HG03558 (cell line): ENCODE results near the gene DDX27.
"Not testable (repeated sequence)": the region's sequence is repeated elsewhere in the genome, so short reads cannot be mapped to it uniquely, and the experiment has no call there.

Experiments used
- ATAC-seq: cut with Tn5 transposase; IDR thresholded peaks from one replicate; pipeline ENCODE4 v1.9.1; 2021; ENCODE audit warnings: moderate number of reproducible peaks; ENCODE audit not compliant: unreplicated experiment; ENCODE audit errors: extremely low read depth

Gene DDX27, protein sequence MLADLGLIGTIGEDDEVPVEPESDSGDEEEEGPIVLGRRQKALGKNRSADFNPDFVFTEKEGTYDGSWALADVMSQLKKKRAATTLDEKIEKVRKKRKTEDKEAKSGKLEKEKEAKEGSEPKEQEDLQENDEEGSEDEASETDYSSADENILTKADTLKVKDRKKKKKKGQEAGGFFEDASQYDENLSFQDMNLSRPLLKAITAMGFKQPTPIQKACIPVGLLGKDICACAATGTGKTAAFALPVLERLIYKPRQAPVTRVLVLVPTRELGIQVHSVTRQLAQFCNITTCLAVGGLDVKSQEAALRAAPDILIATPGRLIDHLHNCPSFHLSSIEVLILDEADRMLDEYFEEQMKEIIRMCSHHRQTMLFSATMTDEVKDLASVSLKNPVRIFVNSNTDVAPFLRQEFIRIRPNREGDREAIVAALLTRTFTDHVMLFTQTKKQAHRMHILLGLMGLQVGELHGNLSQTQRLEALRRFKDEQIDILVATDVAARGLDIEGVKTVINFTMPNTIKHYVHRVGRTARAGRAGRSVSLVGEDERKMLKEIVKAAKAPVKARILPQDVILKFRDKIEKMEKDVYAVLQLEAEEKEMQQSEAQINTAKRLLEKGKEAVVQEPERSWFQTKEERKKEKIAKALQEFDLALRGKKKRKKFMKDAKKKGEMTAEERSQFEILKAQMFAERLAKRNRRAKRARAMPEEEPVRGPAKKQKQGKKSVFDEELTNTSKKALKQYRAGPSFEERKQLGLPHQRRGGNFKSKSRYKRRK

GRCh38 chr20:49219091-49219923, at the start of gene DDX27:
TSS of gene DDX27 (plus strand) at chr20:49219416. CDS start at chr20:49219449, 33 bp downstream.
- ATAC-seq: peak; percentile 46

DNA sequence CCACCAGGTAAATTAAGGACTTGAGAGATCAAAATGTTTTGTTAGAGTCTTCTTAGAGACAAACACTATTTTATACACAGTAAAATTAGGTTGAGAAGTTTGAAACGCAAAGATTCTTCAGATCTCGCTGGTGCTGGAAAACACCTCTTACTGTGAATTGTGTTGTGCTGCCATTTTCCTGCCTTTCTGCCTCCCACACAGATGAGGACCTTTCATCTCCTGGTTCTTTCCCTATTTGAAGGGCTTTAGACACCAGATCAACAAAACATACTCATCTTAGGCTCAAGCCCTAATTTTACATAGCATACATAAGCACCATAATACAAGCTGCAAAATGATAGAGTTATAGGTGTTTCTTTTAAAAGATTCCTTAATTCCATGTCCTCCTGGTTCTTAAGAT, 49.7 kb upstream of the DDX27 start:
- ATAC-seq: no peak

GRCh38 chr20:49170714-49171113, 48.5 kb upstream of the DDX27 start:
- ATAC-seq: no peak

DNA sequence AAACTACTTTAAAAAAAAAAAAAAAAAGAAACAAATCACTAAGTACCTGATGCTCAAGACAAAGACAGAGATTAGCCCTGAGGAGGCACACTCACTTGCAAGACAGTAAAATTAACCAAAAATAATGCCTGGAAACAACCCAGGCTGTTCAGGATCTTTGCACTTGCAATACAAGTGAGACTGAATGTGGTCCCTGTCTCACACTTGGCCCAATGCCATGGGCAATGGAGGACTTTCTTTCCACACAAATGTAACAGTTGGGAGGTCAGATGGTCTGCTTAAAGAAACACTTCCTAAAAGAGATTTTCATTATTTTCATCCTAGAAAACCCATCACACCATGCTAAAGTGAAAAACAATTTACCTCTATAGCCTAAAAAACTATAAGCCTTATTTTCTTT, 47.3 kb upstream of the DDX27 start:
- ATAC-seq: no peak

GRCh38 chr20:49172413-49172812, 46.8 kb upstream of the DDX27 start:
- ATAC-seq: no peak

GRCh38 chr20:49174183-49174582, 45.0 kb upstream of the DDX27 start:
- ATAC-seq: no peak

GRCh38 chr20:49179368-49180277, 39.6 kb upstream of the DDX27 start:
- ATAC-seq: no peak

DNA sequence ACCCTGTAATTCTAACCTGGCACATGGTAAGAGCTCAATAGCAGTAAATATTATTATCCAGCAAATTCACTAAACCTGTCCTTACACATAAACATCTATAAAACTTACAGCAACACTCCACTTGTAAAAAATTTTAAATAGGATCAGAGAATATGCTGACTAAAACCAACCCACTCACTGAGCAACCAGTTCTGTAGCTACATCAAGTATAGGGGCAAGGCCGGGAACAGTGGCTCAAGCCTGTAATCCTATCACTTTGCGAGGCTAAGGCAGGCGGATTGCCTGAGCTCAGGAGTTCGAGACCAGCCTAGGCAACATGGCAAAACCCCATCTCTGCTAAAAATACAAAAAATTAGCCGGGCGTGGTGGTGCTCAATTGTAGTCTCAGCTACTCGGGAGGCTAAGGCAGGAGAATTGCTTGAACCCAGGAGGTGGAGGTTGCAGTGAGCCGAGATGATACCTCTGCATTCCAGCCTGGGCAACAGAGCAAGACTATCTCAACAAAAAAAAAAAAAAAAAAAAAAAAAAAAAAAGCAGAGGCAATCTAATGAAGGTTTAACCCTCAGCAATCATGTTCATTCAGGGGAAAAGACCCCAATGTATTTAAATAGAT, 37.8 kb upstream of the DDX27 start:
- ATAC-seq: no peak

- no peak for ATAC-seq
Observed at GRCh38 chr20:49183444-49183843, 35.8 kb upstream of the DDX27 start.

GRCh38 chr20:49184084-49184501, 35.1 kb upstream of the DDX27 start:
- ATAC-seq: not testable (repeated sequence)

DNA sequence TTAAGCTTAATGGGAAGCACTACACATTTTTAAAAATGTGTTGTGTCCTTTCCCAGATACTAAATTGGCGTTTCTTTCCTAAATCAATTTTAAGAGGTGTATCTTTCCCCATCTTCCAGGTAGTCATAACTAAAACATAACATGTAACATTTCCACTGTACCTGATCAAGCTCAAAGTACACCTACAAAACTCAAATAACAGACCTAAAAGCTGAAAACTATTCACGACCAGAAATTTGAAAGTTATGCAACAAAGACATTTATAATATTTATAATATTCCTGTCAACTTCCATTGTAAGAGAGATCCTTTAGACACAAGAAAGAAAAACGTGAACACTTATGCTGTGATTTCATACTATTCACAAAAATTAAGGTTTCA, 34.5 kb upstream of the DDX27 start:
- no peak for ATAC-seq

- no peak for ATAC-seq
Observed at GRCh38 chr20:49185071-49185761, 34.0 kb upstream of the DDX27 start.

DNA sequence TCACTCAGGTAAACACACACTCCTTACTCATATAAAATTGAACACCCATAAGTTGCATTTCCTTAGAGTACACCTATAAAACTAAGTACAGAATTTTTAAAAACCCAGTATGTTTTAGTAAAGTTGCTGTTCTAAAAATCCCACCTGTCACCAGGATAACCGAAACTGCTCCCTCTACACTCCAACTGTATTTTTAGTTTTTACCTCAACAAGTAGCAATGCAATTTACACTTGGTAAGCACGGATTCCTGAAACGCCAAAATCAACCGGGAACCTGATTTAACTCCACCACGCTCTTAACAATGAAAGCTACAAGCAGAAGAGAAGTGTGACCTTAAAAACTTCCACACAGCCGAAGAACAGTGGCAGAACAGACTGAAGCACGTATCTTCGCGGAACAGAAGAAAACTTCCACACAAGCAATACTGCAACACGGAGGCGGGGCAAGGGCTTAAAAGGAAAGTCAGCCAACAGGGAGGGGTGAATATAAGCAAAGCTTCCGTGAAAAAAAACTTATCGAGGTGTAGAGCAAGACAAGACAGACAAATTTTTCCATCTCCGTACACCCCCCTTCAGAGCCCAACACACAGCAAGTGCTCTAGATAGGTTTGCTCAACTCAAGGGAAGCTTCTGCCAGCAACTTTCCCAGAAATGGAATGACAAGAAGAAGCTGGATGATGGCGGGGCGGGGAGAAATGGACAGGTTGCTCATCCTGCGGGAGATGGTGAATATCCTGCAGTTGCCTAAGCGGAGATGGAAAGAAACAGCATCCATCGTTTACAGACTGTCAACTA, 32.5 kb upstream of the DDX27 start:
- ATAC-seq: no peak

DNA sequence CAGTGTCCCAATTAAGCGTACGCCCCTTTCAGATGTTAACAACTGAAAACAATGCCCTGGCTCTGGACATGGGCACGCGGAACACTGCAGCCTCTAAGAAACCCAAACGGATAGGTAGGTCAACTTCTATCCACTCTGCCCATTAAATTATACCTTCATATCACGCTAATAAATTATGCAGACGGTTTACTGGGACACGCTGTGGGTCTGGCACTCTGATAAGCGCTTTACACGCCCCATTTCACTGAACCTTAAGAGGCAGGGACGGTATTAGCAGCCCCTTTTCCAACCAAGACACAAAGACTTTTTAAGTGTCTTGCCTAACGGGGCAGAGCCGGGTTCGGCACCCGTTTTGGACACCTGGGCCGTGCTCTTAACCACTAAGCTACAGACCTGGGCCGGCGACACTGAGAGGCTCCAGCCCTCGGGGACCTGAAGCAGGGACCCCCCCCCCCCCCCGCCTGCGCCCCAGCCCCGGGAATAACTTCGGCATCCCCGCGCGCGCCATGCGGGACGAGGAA, 31.8 kb upstream of the DDX27 start:
- ATAC-seq: no peak

GRCh38 chr20:49187851-49188641, 31.2 kb upstream of the DDX27 start, which contains the start of gene STAU1:
TSS of gene STAU1 (minus strand) at chr20:49188334. CDS start at chr20:49166201, 22,133 bp downstream.
- peak; percentile 53 for ATAC-seq

- not testable (repeated sequence) for ATAC-seq
Observed at GRCh38 chr20:49192944-49193518, 26.2 kb upstream of the DDX27 start.
